Tibial artery (tissue), 4 donors: ENCODE results near the gene METTL8.

Experiments used
- DNase-seq, 2 donors: peaks; one replicate each; pipeline ENCODE4 v3.0.0-alpha.2; 2019
- H3K27ac ChIP-seq, 2 donors: fragments of 200-600 bp; sonication (generic) in 1 of 2; 1 replicate in 1 of 2; 2 replicates in 1 of 2; pipeline ENCODE4 v1.5.1; 2018 to 2019; ENCODE audit warnings: mild to moderate bottlenecking in 1 of 2
- H3K27me3 ChIP-seq, 2 donors: fragments of 200-600 bp; sonication (generic) in 1 of 2; one replicate each; pipeline versions ENCODE4 v1.5.1 to v1.6.0; 2016 to 2019
- H3K36me3 ChIP-seq, 3 donors: fragments of 200-600 bp; sonication (generic) in 2 of 3; one replicate each; pipeline ENCODE4 v1.5.1; 2016 to 2019; ENCODE audit warnings: mild to moderate bottlenecking in 2 of 3
- H3K4me1 ChIP-seq, 4 donors: fragments of 200-600 bp; sonication (generic) in 2 of 4; 1 replicate in 3 of 4; 2 replicates in 1 of 4; pipeline ENCODE4 v1.5.1; 2016 to 2019
- H3K4me3 ChIP-seq, 2 donors: fragments of 200-600 bp; sonication (generic) in 1 of 2; 1 replicate in 1 of 2; 2 replicates in 1 of 2; pipeline ENCODE4 v1.5.1; 2018 to 2019; ENCODE audit warnings: mild to moderate bottlenecking in 2 of 2
- H3K9me3 ChIP-seq, 3 donors: fragments of 200-600 bp; sonication (generic) in 1 of 3; one replicate each; pipeline ENCODE4 v1.5.1; 2016 to 2019
- CTCF ChIP-seq, 2 experiments: fragments of 200-600 bp in 1 of 2; fragments of 450-650 bp in 1 of 2; IDR thresholded peaks; one replicate each; pipeline ENCODE4 v1.5.1; 2017 to 2019; ENCODE audit warnings: antibody characterized with exemption in 2 of 2, mild to moderate bottlenecking in 1 of 2, moderate library complexity in 1 of 2
- intact Hi-C: fragments of 100-400 bp; cut with DNase I; formaldehyde crosslinking; loops from one replicate; pipeline ENCODE4 v1.15.0; 2023; ENCODE audit warnings: low total_unique reads

METTL8 gene

DNA sequence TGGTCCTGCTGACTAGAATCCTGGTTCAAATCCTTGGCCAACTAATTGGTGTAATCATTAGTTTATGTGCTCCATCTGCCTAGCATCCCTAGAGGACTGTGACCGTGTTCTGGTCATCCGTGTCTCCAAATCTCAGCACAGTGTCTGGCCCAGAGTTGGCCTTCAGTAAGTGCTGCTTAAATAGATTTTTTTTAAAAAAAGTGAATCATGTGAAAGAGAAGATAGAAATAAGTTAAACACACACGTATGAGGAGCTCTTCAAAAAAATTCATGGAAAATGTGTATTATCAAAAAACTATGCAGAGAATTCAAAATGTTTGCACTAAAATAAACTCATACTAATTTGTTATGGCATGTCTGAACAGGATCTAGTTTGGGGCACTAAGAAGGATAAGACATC, 143.8 kb downstream of the METTL8 start:
- Histone ChIP-seq H3K4me1 (no peaks in the 10 kb centered on the region), H3K27me3 (no peaks in the 10 kb centered on the region), H3K27ac (no peak overlapping the region), H3K9me3 (no peaks in the 10 kb centered on the region), H3K4me3 (no peak overlapping the region), H3K36me3 (no peaks in the 10 kb centered on the region)
- no peak for DNase-seq
- intact Hi-C loops = no loop called here
- no peak for TF ChIP-seq CTCF (IDR thresholded peaks at IDR 0.05)

- no peak for TF ChIP-seq CTCF (IDR thresholded peaks at IDR 0.05)
- intact Hi-C loops = no loop called here
Observed at GRCh38 chr2:171289316-171289715, 144.5 kb downstream of the METTL8 start.

GRCh38 chr2:171287611-171288010, 146.2 kb downstream of the METTL8 start:
- no peak overlapping the region for H3K4me3 ChIP-seq
- H3K4me1 ChIP-seq = no peaks in the 10 kb centered on the region
- no peak for TF ChIP-seq CTCF (IDR thresholded peaks at IDR 0.05)
- intact Hi-C loops = no loop called here
- DNase-seq = no peak
- no peaks in the 10 kb centered on the region for H3K9me3 ChIP-seq
- no peak overlapping the region for H3K27ac ChIP-seq
- H3K27me3 ChIP-seq = no peaks in the 10 kb centered on the region
- no peaks in the 10 kb centered on the region for H3K36me3 ChIP-seq

More at GRCh38 chr2:171289316-171289715, 144.5 kb downstream of the METTL8 start:
- Histone ChIP-seq H3K4me1 (no peaks in the 10 kb centered on the region), H3K27me3 (no peaks in the 10 kb centered on the region), H3K36me3 (no peaks in the 10 kb centered on the region), H3K4me3 (no peak overlapping the region), H3K9me3 (no peaks in the 10 kb centered on the region), H3K27ac (no peak overlapping the region)
- DNase-seq = no peak

- no peak for TF ChIP-seq CTCF (IDR thresholded peaks at IDR 0.05)
- intact Hi-C loops = no loop called here
- Histone ChIP-seq H3K4me1 (no peaks in the 10 kb centered on the region), H3K4me3 (no peak overlapping the region), H3K27ac (no peak overlapping the region), H3K9me3 (no peaks in the 10 kb centered on the region), H3K36me3 (no peaks in the 10 kb centered on the region), H3K27me3 (no peaks in the 10 kb centered on the region)
- DNase-seq = no peak
Observed at GRCh38 chr2:171287036-171287571, 146.7 kb downstream of the METTL8 start.

DNA sequence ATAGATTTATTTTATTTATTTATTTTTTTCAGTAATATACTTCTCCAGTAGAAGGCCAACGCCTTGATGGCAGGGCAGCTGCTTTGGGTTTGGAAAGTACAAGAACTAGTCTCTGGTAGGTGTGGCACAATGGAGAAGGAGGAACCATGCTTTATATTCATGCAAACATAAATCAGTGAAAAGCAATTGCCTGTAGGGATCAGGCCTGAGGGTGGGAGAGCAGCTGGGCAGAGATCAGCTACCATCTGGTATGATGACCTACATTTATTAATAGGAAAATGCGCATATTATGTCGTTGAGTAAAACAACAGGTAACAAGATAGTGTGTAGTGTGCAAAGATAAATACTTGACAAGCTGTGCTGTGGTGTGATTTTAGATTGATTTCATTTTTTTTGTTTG, 152.7 kb downstream of the METTL8 start:
- no peak overlapping the region for H3K4me3 ChIP-seq
- intact Hi-C loops = no loop called here
- no peak for TF ChIP-seq CTCF (IDR thresholded peaks at IDR 0.05)
- no peak overlapping the region for H3K27ac ChIP-seq
- DNase-seq = no peak
- H3K36me3 ChIP-seq = no peaks in the 10 kb centered on the region
- H3K4me1 ChIP-seq = no peaks in the 10 kb centered on the region
- H3K27me3 ChIP-seq = no peaks in the 10 kb centered on the region
- H3K9me3 ChIP-seq = no peaks in the 10 kb centered on the region
